ENCODE data around the gene KHDC1.
"Not testable (repeated sequence)": the region's sequence is repeated elsewhere in the genome, so short reads cannot be mapped to it uniquely, and the experiment has no call there.

The KHDC1 gene

GRCh38 chr6:73252703-73253102, 10.3 kb downstream of the KHDC1 start:
- DNase-seq (ENCODE audit: low read depth in 4 of 4, low spot score in 1 of 4): no peak

GRCh38 chr6:73250016-73250415, 13.0 kb downstream of the KHDC1 start:
- no peak for DNase-seq (ENCODE audit: low read depth in 4 of 4, low spot score in 1 of 4)

- DNase-seq (ENCODE audit: low read depth in 4 of 4, low spot score in 1 of 4): no peak
Observed at GRCh38 chr6:73248192-73248903, 14.6 kb downstream of the KHDC1 start.

GRCh38 chr6:73242001-73242400, 21.0 kb downstream of the KHDC1 start:
- DNase-seq (ENCODE audit: low read depth in 4 of 4, low spot score in 1 of 4): no peak

GRCh38 chr6:73240730-73241129, 22.3 kb downstream of the KHDC1 start:
- DNase-seq (ENCODE audit: low read depth in 4 of 4, low spot score in 1 of 4): no peak

- no peak for DNase-seq (ENCODE audit: low read depth in 4 of 4, low spot score in 1 of 4)
Observed at GRCh38 chr6:73236144-73236750, 26.7 kb downstream of the KHDC1 start.

GRCh38 chr6:73234733-73235132, 28.3 kb downstream of the KHDC1 start:
- DNase-seq (ENCODE audit: low read depth in 4 of 4, low spot score in 1 of 4): no peak

GRCh38 chr6:73233971-73234370, 29.0 kb downstream of the KHDC1 start:
- not testable (repeated sequence) for DNase-seq (ENCODE audit: low read depth in 4 of 4, low spot score in 1 of 4)

- no peak for DNase-seq (ENCODE audit: low read depth in 4 of 4, low spot score in 1 of 4)
Observed at GRCh38 chr6:73233048-73233447, 29.9 kb downstream of the KHDC1 start.

GRCh38 chr6:73231986-73232391, 31.0 kb downstream of the KHDC1 start:
- DNase-seq (ENCODE audit: low read depth in 4 of 4, low spot score in 1 of 4): no peak

- DNase-seq (ENCODE audit: low read depth in 4 of 4, low spot score in 1 of 4): no peak
Observed at GRCh38 chr6:73227606-73228255, 35.3 kb downstream of the KHDC1 start.

GRCh38 chr6:73225396-73225795, 37.6 kb downstream of the KHDC1 start, which contains the start of gene KHDC1L:
Gene KHDC1L, minus strand, starts transcription at chr6:73225496. Its CDS starts 88 bp downstream, at chr6:73225408.
- no peak for DNase-seq (ENCODE audit: low read depth in 4 of 4, low spot score in 1 of 4)

- no peak for DNase-seq (ENCODE audit: low read depth in 4 of 4, low spot score in 1 of 4)
Observed at GRCh38 chr6:73216859-73217258, 46.1 kb downstream of the KHDC1 start.

- no peak for DNase-seq (ENCODE audit: low read depth in 4 of 4, low spot score in 1 of 4)
Observed at GRCh38 chr6:73209117-73209516, 53.9 kb downstream of the KHDC1 start.

- no peak for DNase-seq (ENCODE audit: low read depth in 4 of 4, low spot score in 1 of 4)
Observed at GRCh38 chr6:73207221-73207837, 55.7 kb downstream of the KHDC1 start.

GRCh38 chr6:73204252-73204651, 58.7 kb downstream of the KHDC1 start:
- DNase-seq (ENCODE audit: low read depth in 4 of 4, low spot score in 1 of 4): no peak

- no peak for DNase-seq (ENCODE audit: low read depth in 4 of 4, low spot score in 1 of 4)
Observed at GRCh38 chr6:73203098-73203497, 59.9 kb downstream of the KHDC1 start.

- no peak for DNase-seq (ENCODE audit: low read depth in 4 of 4, low spot score in 1 of 4)
Observed at GRCh38 chr6:73200735-73201134, 62.3 kb downstream of the KHDC1 start.

- DNase-seq (ENCODE audit: low read depth in 4 of 4, low spot score in 1 of 4): no peak
Observed at GRCh38 chr6:73200247-73200646, 62.7 kb downstream of the KHDC1 start.

GRCh38 chr6:73194744-73195143, 68.3 kb downstream of the KHDC1 start:
- DNase-seq (ENCODE audit: low read depth in 4 of 4, low spot score in 1 of 4): no peak

- not testable (repeated sequence) for DNase-seq (ENCODE audit: low read depth in 4 of 4, low spot score in 1 of 4)
Observed at GRCh38 chr6:73193302-73193701, 69.7 kb downstream of the KHDC1 start.

Measured in stimulated activated CD4-positive, alpha-beta T cell treated with anti-CD3 and anti-CD28 coated beads, Interleukin-1b, Interleukin-23, amount 100 ng/mL, for 24 hours (primary cell).